ENCODE measurements around the gene VPS72.
A peak's percentile ranks its signal among the peaks of the same experiment; 100 is the strongest.

VPS72 gene

DNA sequence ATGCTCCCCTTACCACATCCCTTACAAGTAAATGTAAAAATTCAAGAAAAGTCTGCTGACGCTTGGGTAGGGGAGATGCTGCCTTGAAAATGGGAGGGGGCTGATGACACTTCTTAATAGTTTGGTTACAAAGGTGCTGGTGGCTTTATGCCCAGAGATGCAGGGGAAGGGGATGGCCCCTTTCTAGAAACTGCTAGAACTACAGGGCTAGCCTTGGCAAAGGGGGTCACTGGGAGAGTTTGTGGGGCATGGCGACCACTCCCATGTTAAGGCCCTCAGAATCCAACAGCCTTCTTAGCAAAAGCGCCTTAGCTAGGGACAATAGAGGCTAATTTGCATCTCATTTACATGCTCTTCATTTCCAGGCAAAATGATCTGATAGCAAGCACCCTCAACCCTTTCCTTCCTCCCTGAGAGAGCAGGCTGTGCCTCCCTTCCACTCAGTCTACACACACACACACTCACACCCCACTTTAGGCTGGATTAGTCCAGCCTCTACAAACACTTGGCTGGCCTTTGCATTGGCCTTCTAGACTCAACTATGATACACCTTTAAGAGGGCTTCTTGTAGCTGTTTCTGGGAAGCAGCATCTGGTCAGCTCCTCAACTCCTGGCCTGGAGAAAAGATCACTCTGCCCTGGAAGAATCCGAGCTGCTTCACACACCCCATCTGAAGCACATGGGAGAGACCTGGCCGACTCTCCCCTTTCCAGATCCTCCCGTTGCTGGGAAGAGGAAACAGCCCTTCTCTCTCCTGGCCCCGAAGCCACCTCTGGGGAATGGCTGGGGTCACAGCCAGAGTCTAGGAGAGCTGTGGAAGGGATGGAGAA, 45.3 kb downstream of the VPS72 start:
- DNase-seq (ENCODE audit: low read depth, low spot score): no peak

DNA sequence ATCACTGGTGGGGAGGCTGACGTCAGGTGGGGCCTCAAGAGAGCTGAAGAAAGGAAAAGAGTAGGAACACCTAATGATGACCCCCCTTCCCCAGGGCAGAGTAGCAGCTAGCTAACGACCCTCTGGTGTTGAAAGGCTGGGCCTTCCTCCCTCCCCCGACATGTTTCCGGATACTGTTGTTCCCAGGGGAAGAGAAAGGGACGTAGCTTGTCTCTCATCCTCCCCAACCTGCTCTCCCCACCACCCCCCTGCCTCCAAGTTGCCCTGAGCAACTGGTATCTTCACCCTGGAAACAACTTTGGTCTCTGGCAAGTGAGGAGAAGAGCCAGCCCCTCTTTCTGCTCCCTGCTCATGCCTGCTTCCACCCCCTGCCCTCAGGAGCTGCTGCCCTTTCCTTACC, 46.0 kb downstream of the VPS72 start:
- no peak for DNase-seq (ENCODE audit: low read depth, low spot score)

DNA sequence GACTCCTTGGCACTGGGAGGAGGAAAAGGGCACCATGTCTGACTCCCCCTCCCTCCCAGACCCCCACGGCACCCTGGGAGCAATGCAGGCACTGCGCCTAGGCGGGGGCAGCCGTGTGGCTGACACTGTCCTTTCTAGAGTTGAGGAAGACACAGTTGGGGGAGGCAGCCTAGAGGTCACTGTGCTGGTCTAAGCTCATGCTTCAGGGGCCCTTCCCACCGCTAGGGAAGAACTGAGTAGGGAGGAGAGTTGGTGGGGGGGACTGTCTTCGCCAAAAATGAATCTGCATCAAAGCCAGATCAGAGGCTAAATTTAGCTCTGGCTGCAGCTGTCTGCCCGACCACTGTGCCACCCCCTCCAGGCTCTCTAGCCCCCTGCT, 47.0 kb downstream of the VPS72 start:
- DNase-seq (ENCODE audit: low read depth, low spot score): no peak

DNA sequence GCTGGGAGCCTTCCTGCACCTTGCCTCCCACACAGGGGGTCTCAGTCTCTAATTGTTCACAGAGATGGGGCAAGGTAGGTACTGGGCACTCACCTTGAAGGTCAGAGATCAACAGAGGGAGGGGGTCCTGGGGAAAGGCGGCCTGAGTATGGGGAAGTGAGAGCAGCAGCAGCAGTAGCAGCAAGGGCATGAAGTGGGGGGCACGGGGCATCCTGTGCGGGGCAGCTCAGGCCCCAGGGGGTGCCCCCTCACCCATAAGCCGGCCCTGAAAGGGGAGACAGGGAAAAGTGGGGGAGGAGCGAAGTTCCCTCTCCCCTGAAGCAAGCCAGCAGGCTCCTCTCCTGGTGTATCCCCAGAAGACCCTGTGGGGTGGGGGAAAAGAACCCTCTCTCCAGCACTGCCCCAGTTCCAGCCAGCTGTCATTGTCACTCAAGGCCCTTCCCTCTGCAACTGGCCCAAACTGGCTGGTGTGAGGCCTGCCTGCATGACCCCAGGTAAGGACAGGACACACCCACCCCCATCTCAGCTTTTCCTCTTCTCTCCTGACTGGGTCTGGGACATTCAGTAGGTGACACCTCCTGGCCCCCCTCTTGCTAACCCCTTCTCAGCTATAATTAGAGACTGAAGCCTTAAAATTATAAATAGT, 47.5 kb downstream of the VPS72 start:
- no peak for DNase-seq (ENCODE audit: low read depth, low spot score)

DNA sequence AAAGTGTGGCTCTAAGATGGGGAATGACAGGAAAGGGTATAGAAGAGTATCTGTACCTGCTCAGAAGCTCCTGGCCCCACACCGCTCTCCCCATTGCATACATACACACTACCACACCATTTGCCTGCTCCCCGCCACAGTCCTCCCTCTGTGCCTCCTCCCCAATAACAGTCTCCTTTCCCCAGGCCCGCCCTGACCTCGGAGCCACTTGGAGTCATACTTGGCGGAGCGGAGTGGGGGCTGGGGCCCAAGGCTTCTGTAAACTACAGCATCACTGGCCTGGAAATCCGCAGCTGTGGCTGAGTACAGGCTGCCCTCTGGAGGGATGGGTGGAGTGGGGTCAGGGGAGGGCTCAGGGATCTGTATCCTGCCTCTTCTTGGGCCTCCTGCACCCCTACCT, 52.2 kb downstream of the VPS72 start:
- DNase-seq (ENCODE audit: low read depth, low spot score): no peak

DNA sequence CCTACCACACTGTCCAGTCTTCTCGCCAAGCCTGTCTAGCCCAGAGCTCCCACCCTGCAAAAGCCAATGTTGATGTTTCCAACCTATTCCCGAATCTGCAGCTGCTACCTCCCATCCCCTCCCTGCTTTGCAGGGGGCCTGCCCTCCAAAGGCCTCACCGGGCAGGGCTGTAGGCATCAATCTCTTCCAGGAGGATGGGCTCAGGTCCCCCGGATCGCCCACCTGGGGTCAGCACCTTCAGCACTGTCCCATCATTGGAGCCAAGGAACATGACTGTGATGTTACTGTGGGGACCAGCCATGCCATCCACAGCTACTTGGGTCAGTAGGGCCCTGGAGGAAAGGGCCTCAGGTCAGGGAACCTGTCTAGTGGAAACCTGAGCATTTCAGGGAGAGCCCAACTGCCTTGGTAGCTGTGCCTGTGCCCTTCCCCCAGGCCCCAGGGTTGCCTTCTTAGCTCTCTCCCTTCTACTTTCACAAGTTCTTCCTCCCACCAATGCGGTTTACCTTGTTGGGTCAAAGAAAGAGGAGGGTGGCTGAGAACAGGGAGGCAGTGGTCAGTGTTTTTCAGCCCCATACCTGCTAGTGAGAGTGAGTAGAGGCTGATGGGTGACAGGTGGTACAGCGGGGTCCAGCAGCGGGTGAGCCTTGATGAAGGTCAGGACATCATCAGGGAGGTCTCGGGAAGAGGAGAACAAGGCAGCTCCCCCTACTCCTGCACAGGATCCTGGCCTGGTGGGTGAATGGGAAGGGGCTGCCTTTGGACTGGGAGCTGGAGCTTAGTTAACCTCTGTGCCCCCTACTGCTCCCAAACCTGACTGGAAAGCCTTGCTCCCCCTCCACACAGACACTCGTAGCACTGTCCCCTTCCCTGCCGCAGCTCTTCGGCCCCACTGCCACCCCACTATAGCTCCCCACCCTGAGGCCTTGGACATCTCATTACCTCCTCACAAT, 54.3 kb downstream of the VPS72 start:
- no peak for DNase-seq (ENCODE audit: low read depth, low spot score)

DNA sequence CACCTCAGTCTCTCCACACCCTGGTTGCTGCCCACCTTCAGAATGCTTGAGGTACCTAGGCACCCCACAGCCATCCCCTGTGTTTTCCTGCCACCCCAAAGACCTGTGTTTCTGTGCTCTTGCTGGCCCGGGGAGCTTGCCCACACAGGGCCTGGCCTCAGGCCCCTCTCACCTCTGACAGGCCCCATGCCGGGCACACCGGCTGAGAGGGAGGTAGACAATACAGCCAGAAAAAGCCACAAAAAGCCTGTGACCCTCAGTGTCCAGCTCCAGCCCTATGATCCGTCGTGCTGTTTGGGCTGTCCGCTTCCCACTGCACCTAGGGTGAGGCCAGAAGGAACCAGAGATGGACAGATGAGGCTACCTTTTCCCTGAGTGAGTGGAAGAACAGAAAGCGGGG, 55.0 kb downstream of the VPS72 start:
- DNase-seq (ENCODE audit: low read depth, low spot score): no peak

DNA sequence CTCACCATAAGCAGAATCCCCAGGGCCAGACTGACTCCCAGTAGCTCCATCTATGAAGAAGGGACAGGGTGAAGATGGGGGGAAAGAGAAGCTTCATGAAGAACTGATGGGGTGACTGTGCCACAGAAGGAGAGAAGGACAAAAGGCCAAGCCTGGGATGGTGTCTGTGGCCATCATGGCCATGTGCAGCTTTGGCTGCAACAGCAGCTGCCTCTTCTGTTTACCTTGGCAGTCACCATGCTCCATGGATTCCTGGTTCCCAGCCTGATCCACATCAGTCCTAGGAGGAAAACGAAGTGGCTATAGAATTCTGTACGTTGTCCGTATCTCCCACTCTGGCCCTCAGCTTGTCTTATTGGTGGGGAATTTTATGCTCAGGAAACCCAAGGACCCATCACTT, 55.6 kb downstream of the VPS72 start:
- DNase-seq (ENCODE audit: low read depth, low spot score): no peak

DNA sequence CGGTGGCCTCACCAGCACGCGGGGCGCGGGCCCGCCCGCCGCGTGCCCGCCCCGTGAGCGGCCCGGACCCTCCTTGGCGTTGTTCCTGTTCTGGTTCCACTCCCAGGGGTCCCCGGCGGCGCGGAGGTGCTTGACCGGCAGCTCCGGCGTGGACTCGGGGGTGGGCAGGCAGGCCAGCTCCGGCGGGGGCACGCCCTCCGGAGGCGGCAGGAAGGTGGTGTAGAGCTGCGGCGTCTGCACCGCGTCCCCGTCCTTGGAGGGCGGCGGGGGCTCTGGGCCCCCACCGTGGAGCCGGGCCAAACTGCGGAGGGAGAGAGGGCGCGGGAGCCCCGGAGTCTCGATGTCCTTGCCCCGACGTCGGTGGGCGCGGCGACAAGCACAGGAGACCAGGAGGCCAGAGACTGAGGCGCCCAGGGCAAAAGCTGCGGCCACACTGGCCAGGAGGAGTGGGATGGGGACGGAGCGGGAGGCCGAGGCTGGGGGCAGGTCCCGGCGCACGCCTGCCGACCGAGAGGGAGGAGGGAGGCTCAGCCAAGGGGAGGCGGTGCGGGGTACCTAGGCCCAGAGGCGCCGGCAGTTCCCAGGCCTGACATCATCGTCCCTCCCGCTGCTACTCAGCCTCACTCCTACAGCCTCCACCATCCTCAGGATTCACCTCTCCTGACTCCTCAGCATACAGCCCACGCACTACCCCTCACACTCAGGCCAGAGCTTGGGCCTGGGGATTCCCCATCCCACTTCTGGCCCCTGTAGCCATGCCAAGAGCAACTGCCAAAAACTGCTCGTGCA, 56.8 kb downstream of the VPS72 start:
- DNase-seq (ENCODE audit: low read depth, low spot score): no peak

DNA sequence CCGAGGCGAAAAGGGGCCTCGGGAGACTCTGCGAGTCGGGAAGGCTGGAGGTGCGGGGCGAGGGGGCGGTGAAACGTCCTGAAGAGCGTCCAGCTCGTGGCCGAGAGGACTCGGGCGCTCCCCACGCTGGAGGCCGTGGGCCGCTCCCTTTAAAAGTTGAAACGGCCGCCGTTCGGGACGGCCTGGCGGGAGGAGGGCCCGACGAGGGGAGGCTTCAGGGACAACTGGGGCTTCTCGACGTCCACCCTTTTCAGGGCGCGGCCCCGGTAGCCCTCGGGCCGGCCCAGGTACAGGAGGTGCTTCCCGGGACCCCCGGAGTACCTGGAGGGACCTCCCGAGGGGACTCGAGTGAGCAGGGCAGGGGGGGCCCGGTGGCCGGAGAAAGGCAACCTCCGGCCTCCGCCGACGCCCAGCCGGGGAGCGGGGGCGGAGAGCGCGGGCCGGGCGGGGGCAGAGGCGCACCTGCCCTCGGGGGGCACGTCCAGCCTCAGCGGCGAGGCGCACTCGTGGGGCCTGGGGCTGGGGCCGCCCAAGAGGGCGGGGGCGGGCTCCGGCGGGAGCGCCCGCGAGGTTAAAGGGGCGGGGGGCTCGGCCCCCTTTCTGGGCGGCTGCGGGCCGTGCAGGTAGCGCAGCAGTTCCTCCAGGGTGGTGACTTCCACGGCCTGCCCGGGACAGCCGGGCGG, 57.5 kb downstream of the VPS72 start:
- DNase-seq (ENCODE audit: low read depth, low spot score): no peak

DNA sequence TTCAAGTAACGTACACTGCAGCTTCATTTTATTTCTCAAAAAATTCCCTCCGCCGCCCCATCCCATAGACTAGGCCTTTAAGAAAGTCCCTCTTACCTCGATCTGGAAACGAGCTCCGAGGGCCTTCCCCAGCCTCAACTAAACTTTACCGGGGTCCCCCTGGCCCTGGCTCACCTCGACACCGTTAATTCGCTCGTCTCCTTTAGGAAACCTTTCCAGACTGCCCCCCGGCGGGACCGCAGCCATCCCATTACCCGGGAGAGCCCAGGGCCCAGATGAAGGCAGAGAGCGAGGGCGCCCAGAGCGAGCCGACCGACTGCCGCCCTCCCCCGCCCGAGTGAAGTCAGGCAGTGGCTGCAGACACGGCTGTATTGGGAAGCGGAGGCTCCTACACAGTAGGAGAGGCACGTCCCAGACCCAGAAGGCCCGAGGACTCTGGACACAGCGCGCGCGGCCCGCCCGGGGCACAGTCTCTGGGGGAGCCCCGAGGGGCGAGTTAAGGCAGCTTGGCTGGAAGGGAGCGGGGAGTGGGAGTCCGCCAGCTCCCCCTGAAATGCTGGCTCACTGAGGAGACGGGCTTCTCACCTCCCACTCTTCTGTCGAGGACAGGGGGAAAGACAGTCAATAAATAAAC, 58.2 kb downstream of the VPS72 start:
- no peak for DNase-seq (ENCODE audit: low read depth, low spot score)

DNA sequence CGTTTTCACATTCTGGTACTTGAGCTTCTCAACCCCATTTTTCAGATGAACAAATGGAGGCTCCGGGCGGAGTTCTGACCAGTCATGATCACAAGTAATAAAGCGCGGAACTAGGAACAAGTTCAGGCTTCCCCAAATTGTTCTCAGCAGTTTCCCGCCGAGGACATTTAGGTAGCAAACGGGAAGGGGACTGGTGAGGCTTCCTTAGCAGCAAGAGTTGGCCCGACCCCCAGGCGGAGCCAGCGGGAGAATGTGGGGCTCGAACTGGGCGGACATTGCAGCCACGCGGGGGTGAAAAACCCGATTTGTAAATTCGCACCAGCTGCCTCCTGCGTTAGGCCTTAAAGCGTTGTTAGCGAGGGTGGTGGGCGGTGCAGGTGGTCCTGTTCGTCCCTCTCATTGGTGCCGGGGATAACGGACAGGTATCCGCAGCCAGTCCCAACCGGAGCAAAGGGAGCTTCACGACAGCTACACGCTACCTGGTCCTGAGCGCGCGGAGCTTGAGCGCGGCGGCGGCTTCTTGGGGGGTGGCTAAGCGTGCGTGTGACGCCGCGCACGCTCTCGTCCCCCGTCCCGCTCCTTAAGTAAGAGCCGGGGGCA, 58.9 kb downstream of the VPS72 start:
- peak; percentile 93 for DNase-seq (ENCODE audit: low read depth, low spot score)

DNA sequence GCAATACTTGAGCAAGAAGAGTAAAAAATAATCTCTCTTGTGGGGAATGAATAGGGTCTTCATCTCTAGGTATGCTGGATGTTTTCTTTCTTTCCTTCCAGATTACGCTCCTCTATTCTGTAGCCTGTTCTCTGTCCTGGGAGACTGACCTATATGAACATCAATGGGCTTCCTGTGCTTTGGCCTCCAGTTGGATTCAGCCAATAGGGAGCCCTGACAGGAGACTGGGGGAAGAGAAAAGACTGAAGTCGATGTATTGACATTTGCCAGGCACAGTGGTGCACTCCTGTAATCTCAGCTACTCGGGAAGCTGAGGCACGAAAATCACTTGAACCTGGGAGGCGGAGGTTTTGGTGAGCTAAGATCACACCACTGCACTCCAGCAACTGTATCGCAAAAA, 61.2 kb downstream of the VPS72 start:
- DNase-seq (ENCODE audit: low read depth, low spot score): no peak
